WTC11 (cell line): ENCODE measurements around the gene MAPKAPK5. TPM values are rescaled to one million over a fixed set of nuclear protein-coding genes. Genes with fewer than 3 reads are reported as not detected.
A peak's percentile ranks its signal among the peaks of the same experiment; 100 is the strongest.

Experiments
- ATAC-seq: fragments of 200-7000 bp; cut with Tn5 transposase; 2 replicates; pipeline ENCODE4 v1.10.0; 2021; ENCODE audit warnings: mild to moderate bottlenecking, moderate library complexity
- CTCF ChIA-PET: fragments of 300-600 bp; sonication (Branson Sonifier 250); formaldehyde crosslinking; loops from one replicate; lab custom pipeline; 2021; ENCODE audit warnings: antibody characterized with exemption; lab: Charles Lee
- POLR2A ChIA-PET: fragments of 350-600 bp; sonication (Branson Sonifier 250); formaldehyde crosslinking; loops from one replicate; lab custom pipeline; 2021; ENCODE audit warnings: antibody characterized with exemption; lab: Charles Lee
- DNase-seq: peaks from one replicate; pipeline ENCODE4 v3.0.0; 2021; ENCODE audit warnings: low spot score
- H3K27ac Mint-ChIP-seq: 2 replicates; pipeline ENCODE4 v1.8.0; 2021; ENCODE audit warnings: mixed read lengths
- H3K27me3 Mint-ChIP-seq: 2 replicates; pipeline ENCODE4 v1.8.0; 2021; ENCODE audit warnings: low read depth, mild to moderate bottlenecking, moderate library complexity, mixed read lengths
- H3K36me3 Mint-ChIP-seq: 2 replicates; pipeline ENCODE4 v1.8.0; 2021; ENCODE audit warnings: mixed read lengths
- H3K4me1 Mint-ChIP-seq: 2 replicates; pipeline ENCODE4 v1.8.0; 2022; ENCODE audit warnings: mixed read lengths
- H3K4me3 Mint-ChIP-seq: 2 replicates; pipeline ENCODE4 v1.8.0; 2021; ENCODE audit warnings: mild to moderate bottlenecking, moderate library complexity, mixed read lengths
- H3K9me3 Mint-ChIP-seq: 2 replicates; pipeline ENCODE4 v1.8.0; 2021; ENCODE audit warnings: mixed read lengths
- GTF2I ChIP-seq: fragments of 250-450 bp; sonication (Bioruptor Pico); conservative IDR thresholded peaks from 2 replicates; pipeline ENCODE4 v1.4.0; 2021; ENCODE audit warnings: mild to moderate bottlenecking
- JAZF1 ChIP-seq: fragments of 250-450 bp; sonication (Bioruptor Pico); IDR thresholded peaks from 2 replicates; pipeline ENCODE4 v1.9.0; 2021; ENCODE audit warnings: moderate library complexity, mild to moderate bottlenecking, inconsistent platforms
- KAT7 ChIP-seq: sonication (generic); formaldehyde crosslinking; IDR thresholded peaks from 2 replicates; pipeline ENCODE4 v1.8.1; 2023; ENCODE audit warnings: missing genetic modification reagents, mild to moderate bottlenecking, borderline replicate concordance
- MXD4 ChIP-seq: fragments of 250-450 bp; sonication (Bioruptor Pico); IDR thresholded peaks from 2 replicates; pipeline ENCODE4 v1.8.0; 2021; ENCODE audit warnings: mild to moderate bottlenecking, moderate library complexity, borderline replicate concordance
- NFATC4 ChIP-seq: fragments of 250-450 bp; sonication (Bioruptor Pico); IDR thresholded peaks from 2 replicates; pipeline ENCODE4 v1.9.0; 2021; ENCODE audit warnings: mild to moderate bottlenecking
- NFE2L1 ChIP-seq: sonication (generic); formaldehyde crosslinking; IDR thresholded peaks from 2 replicates; pipeline ENCODE4 v1.8.1; 2023; ENCODE audit warnings: missing genetic modification reagents
- NR2C2 ChIP-seq: sonication (generic); formaldehyde crosslinking; IDR thresholded peaks from 2 replicates; pipeline ENCODE4 v1.8.0; 2022; ENCODE audit warnings: mild to moderate bottlenecking, missing genetic modification reagents
- NR3C1 ChIP-seq: sonication (generic); formaldehyde crosslinking; conservative IDR thresholded peaks from 2 replicates; pipeline ENCODE4 v1.8.1; 2023; ENCODE audit warnings: low read depth, mild to moderate bottlenecking, missing genetic modification reagents
- OVOL2 ChIP-seq: fragments of 250-450 bp; sonication (Bioruptor Pico); IDR thresholded peaks from 2 replicates; pipeline ENCODE4 v1.9.0; 2021; ENCODE audit warnings: mild to moderate bottlenecking, borderline replicate concordance
- SP1 ChIP-seq: sonication (generic); formaldehyde crosslinking; conservative IDR thresholded peaks from 2 replicates; pipeline ENCODE4 v1.8.1; 2022; ENCODE audit warnings: missing genetic modification reagents
- TCF7 ChIP-seq: sonication (generic); formaldehyde crosslinking; IDR thresholded peaks from 2 replicates; pipeline ENCODE4 v1.8.0; 2022; ENCODE audit warnings: mild to moderate bottlenecking, low read depth, missing genetic modification reagents, moderate library complexity
- TEAD1 ChIP-seq: sonication (generic); formaldehyde crosslinking; IDR thresholded peaks from 2 replicates; pipeline ENCODE4 v1.8.0; 2022; ENCODE audit warnings: mild to moderate bottlenecking, missing genetic modification reagents
- ZNF121 ChIP-seq: sonication (generic); formaldehyde crosslinking; IDR thresholded peaks from 2 replicates; pipeline ENCODE4 v1.8.0; 2023; ENCODE audit warnings: missing genetic modification reagents
- ZNF396 ChIP-seq: fragments of 250-450 bp; sonication (Bioruptor Pico); IDR thresholded peaks from 2 replicates; pipeline ENCODE4 v1.8.0; 2021; ENCODE audit warnings: mild to moderate bottlenecking, moderate library complexity, borderline replicate concordance
- ZNF671 ChIP-seq: fragments of 250-450 bp; sonication (Bioruptor Pico); IDR thresholded peaks from 2 replicates; pipeline ENCODE4 v1.8.0; 2021; ENCODE audit warnings: mild to moderate bottlenecking
- total RNA-seq: library from RNA; stranded (reverse); gene quantifications from 3 replicates; pipeline ENCODE4 v1.2.3, GENCODE V29; 2021
- TF ChIP-seq, protein P1 (sequence below): sonication (generic); formaldehyde crosslinking; IDR thresholded peaks from 2 replicates; pipeline ENCODE4 v1.8.1; 2023; ENCODE audit warnings: mild to moderate bottlenecking, missing genetic modification reagents, moderate library complexity
- TF ChIP-seq, protein P2 (sequence below): sonication (generic); formaldehyde crosslinking; IDR thresholded peaks from 2 replicates; pipeline ENCODE4 v1.8.0; 2023; ENCODE audit warnings: missing genetic modification reagents
- TF ChIP-seq, protein P3 (sequence below): sonication (generic); formaldehyde crosslinking; IDR thresholded peaks from 2 replicates; pipeline ENCODE4 v1.8.1; 2023; ENCODE audit warnings: mild to moderate bottlenecking, missing genetic modification reagents, moderate library complexity
- TF ChIP-seq, protein P4 (sequence below): fragments of 250-450 bp; sonication (Bioruptor Pico); conservative IDR thresholded peaks from 2 replicates; pipeline ENCODE4 v1.9.0; 2021; ENCODE audit warnings: mild to moderate bottlenecking
- TF ChIP-seq, protein P5 (sequence below): sonication (generic); formaldehyde crosslinking; IDR thresholded peaks from 2 replicates; pipeline ENCODE4 v1.8.1; 2022; ENCODE audit warnings: low read depth, missing genetic modification reagents, borderline replicate concordance

Gene MAPKAPK5
- total RNA-seq, 1 experiment from 2014 or later = 81.8 TPM

DNA sequence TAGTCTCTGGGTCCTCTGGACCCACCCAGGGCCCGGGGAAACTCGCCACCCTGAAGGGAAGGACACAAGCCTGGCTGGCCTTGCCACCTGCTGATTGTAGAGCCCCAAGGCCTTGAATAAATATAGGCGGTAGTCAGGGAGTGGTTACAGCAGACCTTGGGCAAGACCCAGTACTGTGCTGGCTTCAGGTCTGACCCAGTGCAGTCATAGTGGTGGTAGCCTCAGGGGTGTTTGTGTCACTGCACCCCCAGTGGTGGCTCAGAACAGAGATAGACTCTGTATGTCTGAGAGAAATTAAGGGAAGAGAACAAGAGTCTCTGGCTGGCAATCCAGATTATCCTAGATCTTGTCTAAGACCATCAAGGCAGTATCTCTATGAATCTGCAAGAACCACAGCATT is 63.5 kb downstream of the MAPKAPK5 start:
- DNase-seq (no peak), ATAC-seq (peak; percentile 64)
- peaks cover 2% of the 10 kb centered on the region; the same call in 1 of the 2 replicates for H3K27me3 Mint-ChIP-seq
- H3K9me3 Mint-ChIP-seq = peaks cover 34% of the 10 kb centered on the region
- ChIA-PET CTCF (no interaction called here), POLR2A (no interaction called here)
- H3K36me3 Mint-ChIP-seq = peaks cover 2% of the 10 kb centered on the region
- no peak for TF ChIP-seq KAT7 (CRISPR knock-in tag)
- TF ChIP-seq, protein P1, sequence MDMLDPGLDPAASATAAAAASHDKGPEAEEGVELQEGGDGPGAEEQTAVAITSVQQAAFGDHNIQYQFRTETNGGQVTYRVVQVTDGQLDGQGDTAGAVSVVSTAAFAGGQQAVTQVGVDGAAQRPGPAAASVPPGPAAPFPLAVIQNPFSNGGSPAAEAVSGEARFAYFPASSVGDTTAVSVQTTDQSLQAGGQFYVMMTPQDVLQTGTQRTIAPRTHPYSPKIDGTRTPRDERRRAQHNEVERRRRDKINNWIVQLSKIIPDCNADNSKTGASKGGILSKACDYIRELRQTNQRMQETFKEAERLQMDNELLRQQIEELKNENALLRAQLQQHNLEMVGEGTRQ (CRISPR knock-in tag) = no peak
- TF ChIP-seq, protein P2, sequence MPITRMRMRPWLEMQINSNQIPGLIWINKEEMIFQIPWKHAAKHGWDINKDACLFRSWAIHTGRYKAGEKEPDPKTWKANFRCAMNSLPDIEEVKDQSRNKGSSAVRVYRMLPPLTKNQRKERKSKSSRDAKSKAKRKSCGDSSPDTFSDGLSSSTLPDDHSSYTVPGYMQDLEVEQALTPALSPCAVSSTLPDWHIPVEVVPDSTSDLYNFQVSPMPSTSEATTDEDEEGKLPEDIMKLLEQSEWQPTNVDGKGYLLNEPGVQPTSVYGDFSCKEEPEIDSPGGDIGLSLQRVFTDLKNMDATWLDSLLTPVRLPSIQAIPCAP (CRISPR knock-in tag) = no peak
- TF ChIP-seq SP1 = no peak
- no peak for TF ChIP-seq NR3C1
- TF ChIP-seq ZNF121 (CRISPR knock-in tag) = no peak
- TF ChIP-seq ZNF396 (CRISPR knock-in tag) = no peak
- TF ChIP-seq MXD4 (CRISPR knock-in tag) = no peak
- TF ChIP-seq, protein P3, sequence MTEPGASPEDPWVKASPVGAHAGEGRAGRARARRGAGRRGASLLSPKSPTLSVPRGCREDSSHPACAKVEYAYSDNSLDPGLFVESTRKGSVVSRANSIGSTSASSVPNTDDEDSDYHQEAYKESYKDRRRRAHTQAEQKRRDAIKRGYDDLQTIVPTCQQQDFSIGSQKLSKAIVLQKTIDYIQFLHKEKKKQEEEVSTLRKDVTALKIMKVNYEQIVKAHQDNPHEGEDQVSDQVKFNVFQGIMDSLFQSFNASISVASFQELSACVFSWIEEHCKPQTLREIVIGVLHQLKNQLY (CRISPR knock-in tag) = no peak
- TF ChIP-seq, protein P4, sequence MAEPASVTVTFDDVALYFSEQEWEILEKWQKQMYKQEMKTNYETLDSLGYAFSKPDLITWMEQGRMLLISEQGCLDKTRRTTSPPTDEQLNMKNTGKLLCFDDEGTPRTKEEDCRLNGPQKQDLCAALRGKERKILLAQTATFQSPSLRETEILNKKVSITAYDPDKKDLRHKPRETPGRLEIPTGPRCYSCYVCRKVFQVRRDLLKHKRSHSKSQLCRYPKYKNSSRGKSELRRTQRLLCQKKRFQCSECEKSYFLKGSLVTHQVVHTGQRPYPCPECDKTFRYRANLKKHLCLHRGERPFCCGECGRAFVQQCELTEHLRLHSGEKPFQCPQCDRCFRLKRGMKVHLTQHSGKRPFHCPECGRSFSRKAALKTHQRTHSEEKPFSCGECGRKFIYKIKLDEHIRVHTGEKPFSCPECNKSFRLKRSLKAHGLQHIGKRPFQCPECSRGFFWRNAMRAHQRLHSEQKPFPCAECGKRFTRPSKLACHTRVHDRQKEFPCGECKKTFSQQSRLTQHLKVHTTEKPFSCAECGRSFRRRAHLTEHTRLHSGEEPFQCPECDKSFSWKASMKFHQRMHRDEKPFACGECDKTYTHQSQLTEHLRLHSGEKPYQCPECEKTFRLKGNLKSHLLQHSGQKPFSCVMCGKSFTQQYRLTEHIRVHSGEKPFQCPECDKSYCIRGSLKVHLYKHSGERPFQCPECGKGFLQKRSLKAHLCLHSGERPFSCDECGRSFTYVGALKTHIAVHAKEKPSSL = no peak
- TF ChIP-seq OVOL2 (CRISPR knock-in tag) = no peak
- TF ChIP-seq, protein P5, sequence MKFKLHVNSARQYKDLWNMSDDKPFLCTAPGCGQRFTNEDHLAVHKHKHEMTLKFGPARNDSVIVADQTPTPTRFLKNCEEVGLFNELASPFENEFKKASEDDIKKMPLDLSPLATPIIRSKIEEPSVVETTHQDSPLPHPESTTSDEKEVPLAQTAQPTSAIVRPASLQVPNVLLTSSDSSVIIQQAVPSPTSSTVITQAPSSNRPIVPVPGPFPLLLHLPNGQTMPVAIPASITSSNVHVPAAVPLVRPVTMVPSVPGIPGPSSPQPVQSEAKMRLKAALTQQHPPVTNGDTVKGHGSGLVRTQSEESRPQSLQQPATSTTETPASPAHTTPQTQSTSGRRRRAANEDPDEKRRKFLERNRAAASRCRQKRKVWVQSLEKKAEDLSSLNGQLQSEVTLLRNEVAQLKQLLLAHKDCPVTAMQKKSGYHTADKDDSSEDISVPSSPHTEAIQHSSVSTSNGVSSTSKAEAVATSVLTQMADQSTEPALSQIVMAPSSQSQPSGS (CRISPR knock-in tag) = no peak
- no peak overlapping the region for H3K4me3 Mint-ChIP-seq
- H3K4me1 Mint-ChIP-seq = no peaks in the 10 kb centered on the region
- no peak overlapping the region for H3K27ac Mint-ChIP-seq

DNA sequence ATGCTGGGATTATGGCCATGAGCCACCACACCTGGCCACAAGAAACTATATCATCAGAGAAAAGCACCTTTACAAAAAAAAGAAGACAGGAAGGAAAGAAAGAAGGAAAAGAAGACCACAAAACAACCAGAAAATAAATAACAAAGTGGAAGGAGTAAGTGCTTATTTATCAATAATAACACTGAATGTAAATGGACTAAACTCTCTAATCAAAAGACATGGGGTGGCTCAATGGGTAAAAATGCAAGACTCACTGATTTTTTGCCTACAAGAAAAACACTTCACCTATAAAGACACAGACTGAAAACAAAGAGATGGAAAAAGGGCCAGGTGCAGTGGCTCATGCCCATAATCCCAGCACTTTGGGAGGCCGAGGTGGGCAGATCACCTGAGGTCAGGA is 65.7 kb downstream of the MAPKAPK5 start:
- POLR2A ChIA-PET = no interaction called here
- ATAC-seq (no peak), DNase-seq (no peak)
- no peak overlapping the region for H3K27ac Mint-ChIP-seq
- TF ChIP-seq, protein P1 (CRISPR knock-in tag) = no peak
- TF ChIP-seq JAZF1 (CRISPR knock-in tag) = no peak
- TF ChIP-seq GTF2I (CRISPR knock-in tag) = no peak
- no peak for TF ChIP-seq NR2C2 (CRISPR knock-in tag)
- no peak for TF ChIP-seq NR3C1
- TF ChIP-seq NFATC4 (CRISPR knock-in tag) = no peak
- no peak for TF ChIP-seq TCF7
- TF ChIP-seq TEAD1 (CRISPR knock-in tag) = no peak
- no peak for TF ChIP-seq ZNF671 (CRISPR knock-in tag)
- TF ChIP-seq ZNF121 (CRISPR knock-in tag) = no peak
- TF ChIP-seq NFE2L1 = no peak
- H3K4me1 Mint-ChIP-seq = no peaks in the 10 kb centered on the region
- CTCF ChIA-PET = no interaction called here
- peaks cover 2% of the 10 kb centered on the region for H3K36me3 Mint-ChIP-seq
- H3K27me3 Mint-ChIP-seq = peaks cover 2% of the 10 kb centered on the region; the same call in 1 of the 2 replicates
- H3K9me3 Mint-ChIP-seq = peaks cover 35% of the 10 kb centered on the region
- H3K4me3 Mint-ChIP-seq = no peak overlapping the region
